Fibroblast of lung (primary cell): ENCODE data around the gene NTRK3.

ENCODE experiments used
- EZH2 ChIP-seq: IDR thresholded peaks from 2 replicates; pipeline ENCODE4 v1.5.1; 2012; ENCODE audit warnings: low read length, control low read depth, mild to moderate bottlenecking; ENCODE audit errors: missing control alignments
- TF ChIP-seq, protein P1 (sequence below), 2 donors: IDR thresholded peaks in 1 of 2; conservative IDR thresholded peaks in 1 of 2; 1 replicate in 1 of 2; 2 replicates in 1 of 2; pipeline ENCODE4 v1.5.1; 2011 to 2012; ENCODE audit warnings: low read length in 2 of 2, control low read depth in 1 of 2, inconsistent platforms in 1 of 2, low read depth in 1 of 2, mild to moderate bottlenecking in 1 of 2

DNA sequence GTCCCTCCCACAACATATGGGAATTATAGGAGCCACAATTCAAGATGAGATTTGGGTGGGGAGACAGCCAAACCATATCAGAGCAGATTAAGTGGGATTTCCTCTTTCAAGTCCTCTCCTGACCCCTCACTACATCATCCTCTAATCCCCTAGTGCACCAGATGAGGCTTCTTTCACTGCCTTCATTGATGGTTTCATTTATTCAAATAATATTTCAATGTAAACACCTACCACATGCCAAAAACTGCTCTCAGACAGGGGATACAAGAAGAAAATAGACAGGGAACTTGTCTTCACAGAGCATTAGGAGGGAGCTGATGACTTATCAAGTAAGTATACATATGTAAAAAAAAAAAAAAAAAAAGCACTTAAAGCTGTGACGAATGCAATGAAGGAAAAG, 180.2 kb downstream of the NTRK3 start:
- TF ChIP-seq, protein P1, sequence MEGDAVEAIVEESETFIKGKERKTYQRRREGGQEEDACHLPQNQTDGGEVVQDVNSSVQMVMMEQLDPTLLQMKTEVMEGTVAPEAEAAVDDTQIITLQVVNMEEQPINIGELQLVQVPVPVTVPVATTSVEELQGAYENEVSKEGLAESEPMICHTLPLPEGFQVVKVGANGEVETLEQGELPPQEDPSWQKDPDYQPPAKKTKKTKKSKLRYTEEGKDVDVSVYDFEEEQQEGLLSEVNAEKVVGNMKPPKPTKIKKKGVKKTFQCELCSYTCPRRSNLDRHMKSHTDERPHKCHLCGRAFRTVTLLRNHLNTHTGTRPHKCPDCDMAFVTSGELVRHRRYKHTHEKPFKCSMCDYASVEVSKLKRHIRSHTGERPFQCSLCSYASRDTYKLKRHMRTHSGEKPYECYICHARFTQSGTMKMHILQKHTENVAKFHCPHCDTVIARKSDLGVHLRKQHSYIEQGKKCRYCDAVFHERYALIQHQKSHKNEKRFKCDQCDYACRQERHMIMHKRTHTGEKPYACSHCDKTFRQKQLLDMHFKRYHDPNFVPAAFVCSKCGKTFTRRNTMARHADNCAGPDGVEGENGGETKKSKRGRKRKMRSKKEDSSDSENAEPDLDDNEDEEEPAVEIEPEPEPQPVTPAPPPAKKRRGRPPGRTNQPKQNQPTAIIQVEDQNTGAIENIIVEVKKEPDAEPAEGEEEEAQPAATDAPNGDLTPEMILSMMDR (conservative IDR thresholded peaks at IDR 0.05 in 1 of 2, IDR thresholded peaks at IDR 0.05 in 1 of 2; ENCODE audit: low read depth in 1 of 2, low read length in 2 of 2), result no peak
- no peak for TF ChIP-seq EZH2
